Neural crest cell (in vitro differentiated cells): ENCODE data around the gene POLR2I. TPM values are rescaled to one million over a fixed set of nuclear protein-coding genes. Genes with fewer than 3 reads are reported as not detected.

ENCODE experiments used
- DNase-seq: peaks from one replicate; pipeline ENCODE4 v3.0.0; 2021; ENCODE audit warnings: low read depth, mixed read lengths, low spot score
- H3K27ac Mint-ChIP-seq: one replicate; pipeline ENCODE4 v1.8.0; 2021; ENCODE audit warnings: mild to moderate bottlenecking, mixed read lengths; ENCODE audit not compliant: unreplicated experiment
- H3K27me3 Mint-ChIP-seq: 2 replicates; pipeline ENCODE4 v1.8.0; 2021; ENCODE audit warnings: low read depth, mild to moderate bottlenecking, mixed read lengths
- H3K36me3 Mint-ChIP-seq: 2 replicates; pipeline ENCODE4 v1.8.0; 2021; ENCODE audit warnings: low read depth, mild to moderate bottlenecking, mixed read lengths
- H3K4me1 Mint-ChIP-seq: 2 replicates; pipeline ENCODE4 v1.8.0; 2021; ENCODE audit warnings: mixed read lengths
- H3K4me3 Mint-ChIP-seq: one replicate; pipeline ENCODE4 v1.8.0; 2021; ENCODE audit warnings: mild to moderate bottlenecking, mixed read lengths
- H3K9me3 Mint-ChIP-seq: 2 replicates; pipeline ENCODE4 v1.8.0; 2021; ENCODE audit warnings: mixed read lengths
- long read RNA-seq: library from polyadenylated mRNA; unstranded; transcript quantifications from one replicate; pipeline ENCODE4 v2.0.0, GENCODE V29; 2020
- total RNA-seq: library from RNA; stranded (reverse); gene quantifications from 2 replicates; pipeline ENCODE4 v1.2.1, GENCODE V29; 2021
- TF ChIP-seq, protein P1 (sequence below): fragments of 200-600 bp; sonication (generic); conservative IDR thresholded peaks from 2 replicates; pipeline ENCODE4 v1.5.0; 2021; ENCODE audit warnings: antibody characterized with exemption, mild to moderate bottlenecking

The POLR2I gene
- total RNA-seq, result 111 and 126 TPM in 2 replicates
- long read RNA-seq, transcript POLR2I-201 (6 exons, 913 nt), result major isoform, 13 of 14 reads
- long read RNA-seq, partial matches to known transcripts, result 0 of 14 reads
- long read RNA-seq, other reads (novel, unspliced or antisense), result 0 of 14 reads

DNA sequence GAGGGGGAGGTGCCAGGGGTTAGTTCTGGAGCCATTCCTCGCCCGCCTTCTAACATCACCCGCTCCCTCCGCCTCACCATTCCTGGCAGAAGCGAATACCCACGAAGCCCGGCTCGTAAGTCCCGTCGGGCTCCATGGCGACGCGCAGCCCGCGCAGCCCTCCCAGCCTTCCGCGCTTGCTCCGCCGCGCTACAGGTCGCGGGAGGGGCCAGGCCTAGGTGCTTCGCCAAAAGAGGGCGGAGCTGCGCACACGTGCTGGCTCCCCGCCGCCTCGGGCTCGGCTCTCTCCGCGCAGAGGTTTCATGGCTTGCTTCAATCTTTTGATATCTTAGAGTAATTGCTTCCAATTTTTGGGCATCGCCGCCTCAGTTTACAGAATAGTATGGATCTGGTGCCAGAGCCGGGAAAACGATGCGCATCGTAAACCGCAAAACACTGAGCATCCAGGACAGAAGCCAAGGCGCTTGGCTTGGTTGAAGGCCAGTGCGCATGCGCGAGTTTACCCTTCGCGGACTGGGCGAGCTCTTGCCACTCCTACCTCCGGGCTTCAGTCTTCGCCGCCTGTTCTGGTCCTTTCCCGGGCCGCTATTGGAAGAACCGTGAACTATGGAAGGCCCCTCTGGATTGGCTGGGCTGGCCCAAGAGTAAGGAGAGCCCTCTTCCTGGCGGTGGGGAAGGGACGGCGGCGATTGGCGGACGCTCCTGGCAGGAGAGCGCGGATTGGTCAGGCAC is at the start of gene POLR2I:
TSS of gene POLR2I (minus strand) at position 155 of the 732 bp plus-strand sequence. CDS start at position 136, 19 bp downstream.
- H3K27ac Mint-ChIP-seq, result peak within 1 kb of the TSS; percentile 95
- H3K27me3 Mint-ChIP-seq, result peaks cover 5% of the 10 kb centered on the region
- H3K4me3 Mint-ChIP-seq, result peak within 1 kb of the TSS; percentile 93
- H3K4me1 Mint-ChIP-seq, result peaks cover 39% of the 10 kb centered on the region
- peaks cover 13% of the 10 kb centered on the region for H3K36me3 Mint-ChIP-seq
- peak; percentile 99 for DNase-seq
- H3K9me3 Mint-ChIP-seq, result no peaks in the 10 kb centered on the region
- TF ChIP-seq, protein P1, sequence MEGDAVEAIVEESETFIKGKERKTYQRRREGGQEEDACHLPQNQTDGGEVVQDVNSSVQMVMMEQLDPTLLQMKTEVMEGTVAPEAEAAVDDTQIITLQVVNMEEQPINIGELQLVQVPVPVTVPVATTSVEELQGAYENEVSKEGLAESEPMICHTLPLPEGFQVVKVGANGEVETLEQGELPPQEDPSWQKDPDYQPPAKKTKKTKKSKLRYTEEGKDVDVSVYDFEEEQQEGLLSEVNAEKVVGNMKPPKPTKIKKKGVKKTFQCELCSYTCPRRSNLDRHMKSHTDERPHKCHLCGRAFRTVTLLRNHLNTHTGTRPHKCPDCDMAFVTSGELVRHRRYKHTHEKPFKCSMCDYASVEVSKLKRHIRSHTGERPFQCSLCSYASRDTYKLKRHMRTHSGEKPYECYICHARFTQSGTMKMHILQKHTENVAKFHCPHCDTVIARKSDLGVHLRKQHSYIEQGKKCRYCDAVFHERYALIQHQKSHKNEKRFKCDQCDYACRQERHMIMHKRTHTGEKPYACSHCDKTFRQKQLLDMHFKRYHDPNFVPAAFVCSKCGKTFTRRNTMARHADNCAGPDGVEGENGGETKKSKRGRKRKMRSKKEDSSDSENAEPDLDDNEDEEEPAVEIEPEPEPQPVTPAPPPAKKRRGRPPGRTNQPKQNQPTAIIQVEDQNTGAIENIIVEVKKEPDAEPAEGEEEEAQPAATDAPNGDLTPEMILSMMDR, result no peak

DNA sequence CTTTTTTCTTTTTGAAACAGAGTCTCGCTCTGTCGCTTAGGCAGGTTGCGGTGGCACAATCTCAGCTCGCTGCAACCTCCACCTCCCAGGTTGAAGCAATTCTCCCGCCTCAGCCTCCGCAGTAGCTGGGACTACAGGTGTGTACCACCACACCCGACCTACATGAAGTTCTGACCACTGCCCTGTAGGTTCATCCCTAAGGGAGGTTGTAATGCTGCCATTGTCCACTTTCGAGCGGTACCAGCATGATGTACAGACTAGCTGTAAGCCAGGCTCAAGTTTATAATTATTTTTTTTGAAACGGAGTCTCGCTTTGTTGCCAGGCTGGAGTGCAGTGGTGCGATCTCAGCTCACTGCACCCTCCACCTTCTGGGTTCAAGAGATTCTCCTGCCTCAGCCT is 49.1 kb upstream of the POLR2I start:
- H3K9me3 Mint-ChIP-seq, result no peaks in the 10 kb centered on the region
- H3K36me3 Mint-ChIP-seq, result peaks cover 3% of the 10 kb centered on the region
- DNase-seq, result no peak
- no peaks in the 10 kb centered on the region for H3K27me3 Mint-ChIP-seq
- H3K27ac Mint-ChIP-seq, result no peak overlapping the region
- H3K4me3 Mint-ChIP-seq, result no peak overlapping the region
- no peaks in the 10 kb centered on the region for H3K4me1 Mint-ChIP-seq
- TF ChIP-seq, protein P1, result no peak

DNA sequence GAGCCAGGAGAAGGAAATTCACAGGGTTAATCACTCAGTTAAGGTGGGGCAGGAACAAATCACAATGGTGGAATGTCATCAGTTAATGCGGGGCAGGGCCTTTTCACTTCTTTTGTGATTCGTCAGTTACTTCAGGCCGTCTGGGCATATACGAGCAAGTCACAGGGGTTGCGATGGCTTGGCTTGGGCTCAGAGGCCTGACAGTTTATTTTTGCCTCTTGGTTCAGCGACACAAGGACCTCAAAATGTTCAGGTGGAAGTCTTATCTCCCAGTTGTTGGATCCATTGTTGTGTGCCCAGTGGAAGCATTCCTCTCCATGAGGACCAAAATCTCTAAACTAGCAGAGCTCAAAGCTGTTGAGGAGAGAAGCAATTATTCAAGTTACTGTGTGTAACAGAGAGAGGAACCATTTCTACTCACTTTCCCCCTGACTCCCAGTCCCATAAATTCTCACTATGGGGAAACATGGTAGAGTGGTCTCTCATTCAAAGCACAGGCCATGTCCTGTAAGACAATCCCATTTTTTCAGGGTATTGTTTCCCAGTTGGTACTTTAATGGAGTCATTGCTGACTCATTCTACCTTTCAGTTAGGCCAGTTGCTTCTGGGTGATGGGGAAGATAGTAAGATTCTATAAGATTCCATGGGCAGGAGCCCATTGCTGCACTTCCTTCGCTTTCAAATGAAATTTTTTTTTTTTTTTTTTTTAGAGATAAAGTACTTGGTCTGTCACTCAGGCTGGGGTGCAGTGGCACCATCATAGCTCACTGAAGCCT is 46.3 kb upstream of the POLR2I start:
- Mint-ChIP-seq H3K36me3 (peaks cover 3% of the 10 kb centered on the region), H3K27me3 (no peaks in the 10 kb centered on the region), H3K4me3 (no peak overlapping the region), H3K4me1 (peaks cover 5% of the 10 kb centered on the region), H3K27ac (no peak overlapping the region), H3K9me3 (no peaks in the 10 kb centered on the region)
- TF ChIP-seq, protein P1, result no peak
- DNase-seq, result no peak

DNA sequence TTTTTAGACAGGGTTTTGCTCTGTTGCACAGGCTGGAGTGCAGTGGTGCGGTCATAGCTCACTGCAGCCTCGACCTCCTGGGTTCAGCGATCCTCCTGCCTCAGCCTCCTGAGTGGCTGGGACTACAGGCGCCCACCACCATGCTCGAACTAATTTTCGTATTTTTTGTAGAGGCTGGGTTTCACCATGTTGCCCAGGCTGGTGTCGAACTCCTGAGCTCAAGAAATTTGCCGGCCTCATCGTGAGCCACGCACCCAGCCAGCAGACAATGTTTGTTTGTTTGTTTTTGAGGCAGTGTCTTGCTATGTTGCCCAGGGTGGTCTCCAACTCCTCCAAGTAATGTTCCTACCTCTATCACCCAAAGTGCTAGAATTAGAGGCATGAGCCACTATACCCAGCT is 38.5 kb upstream of the POLR2I start:
- Mint-ChIP-seq H3K27me3 (no peaks in the 10 kb centered on the region), H3K4me1 (peaks cover 14% of the 10 kb centered on the region), H3K4me3 (no peak overlapping the region), H3K27ac (no peak overlapping the region), H3K36me3 (no peaks in the 10 kb centered on the region), H3K9me3 (no peaks in the 10 kb centered on the region)
- DNase-seq, result no peak
- TF ChIP-seq, protein P1, result no peak

DNA sequence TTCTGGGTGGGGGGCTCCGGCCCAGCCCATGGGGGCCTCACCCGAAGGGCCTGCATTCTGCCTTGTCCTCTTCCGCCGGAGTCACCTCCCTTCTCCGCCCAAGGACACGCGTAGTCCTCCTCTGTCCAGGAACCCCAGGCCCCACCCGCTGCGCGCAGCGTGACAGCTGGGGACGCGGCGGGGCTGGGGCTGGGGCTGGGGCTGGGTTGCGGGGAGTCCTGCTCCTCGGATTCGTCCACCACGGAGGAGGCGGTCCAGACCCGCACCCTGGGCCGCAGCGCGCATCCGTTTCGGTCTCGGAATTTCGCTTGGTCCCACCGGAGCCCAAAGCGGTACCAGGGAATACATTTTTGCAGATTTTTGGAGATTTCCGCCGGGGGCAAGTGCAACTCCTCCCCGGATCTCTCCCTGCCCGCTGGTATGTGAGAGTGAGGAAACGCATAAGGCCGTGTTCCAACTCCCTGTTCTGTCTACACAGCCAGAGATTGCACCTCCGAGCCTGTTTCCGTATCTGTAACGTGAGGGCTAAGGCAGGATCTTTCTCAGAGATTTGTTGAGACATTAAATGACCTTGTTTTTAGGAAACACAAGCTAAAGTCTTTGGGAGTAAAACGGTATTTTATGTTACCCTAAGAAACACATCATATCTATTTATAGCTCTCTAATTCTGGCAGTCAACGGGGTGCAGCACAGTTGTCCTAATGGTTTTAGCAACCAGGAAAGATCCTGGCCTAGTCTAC is 37.8 kb upstream of the POLR2I start, which contains the start of gene COX7A1:
TSS of gene COX7A1 (minus strand) at position 96 of the 740 bp plus-strand sequence. CDS start at position 56, 40 bp downstream.
- Mint-ChIP-seq H3K4me1 (peaks cover 14% of the 10 kb centered on the region), H3K9me3 (no peaks in the 10 kb centered on the region), H3K27ac (no peak within 1 kb of the TSS), H3K36me3 (no peaks in the 10 kb centered on the region), H3K27me3 (no peaks in the 10 kb centered on the region), H3K4me3 (no peak within 1 kb of the TSS)
- no peak for DNase-seq
- TF ChIP-seq, protein P1, result no peak
